Measurements from ENCODE around the gene HDAC4.

HDAC4 gene

DNA sequence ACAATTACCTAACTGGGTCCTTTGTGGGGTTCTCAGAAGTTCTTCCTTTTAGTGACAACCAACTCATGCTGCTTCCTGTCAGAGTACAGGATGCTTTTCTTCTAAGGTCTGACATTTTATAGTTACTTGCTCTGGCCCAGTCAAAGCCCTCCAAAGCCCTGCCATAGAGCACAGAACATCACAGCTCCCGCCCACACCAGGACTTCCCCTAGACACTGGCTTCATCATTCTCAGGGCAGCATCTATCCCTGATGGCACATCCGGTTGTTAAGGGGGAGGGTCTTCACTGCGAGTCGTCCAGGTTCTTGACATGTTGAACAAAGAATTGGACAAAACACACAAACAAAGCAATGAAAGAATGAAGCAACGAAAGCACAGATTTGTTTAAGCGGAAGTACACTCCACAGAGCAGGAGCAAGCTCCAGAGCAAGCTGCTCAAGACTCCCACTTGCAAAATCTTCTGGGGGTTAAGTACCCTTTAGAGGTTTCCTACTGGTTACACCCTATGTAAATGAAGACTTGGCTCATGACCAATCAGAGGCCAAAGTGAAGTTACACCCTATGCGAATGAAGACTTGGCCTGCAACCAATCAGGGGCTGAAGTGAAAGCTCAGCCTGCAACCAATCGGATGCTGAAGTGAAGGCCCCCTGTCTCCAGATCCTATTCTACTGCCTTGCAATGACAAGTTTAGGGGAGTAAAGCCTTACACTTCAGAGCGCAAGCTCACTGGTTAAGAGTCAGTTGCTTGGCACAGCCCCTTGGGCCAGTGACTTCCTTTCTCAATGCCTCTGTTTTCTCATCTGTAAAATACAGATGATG lies 79.0 kb downstream of the HDAC4 start:
- peak; percentile 72 for DNase-seq

- peak; percentile 49 for DNase-seq
Measured at GRCh38 chr2:239318790-239319661, 81.8 kb downstream of the HDAC4 start.

DNA sequence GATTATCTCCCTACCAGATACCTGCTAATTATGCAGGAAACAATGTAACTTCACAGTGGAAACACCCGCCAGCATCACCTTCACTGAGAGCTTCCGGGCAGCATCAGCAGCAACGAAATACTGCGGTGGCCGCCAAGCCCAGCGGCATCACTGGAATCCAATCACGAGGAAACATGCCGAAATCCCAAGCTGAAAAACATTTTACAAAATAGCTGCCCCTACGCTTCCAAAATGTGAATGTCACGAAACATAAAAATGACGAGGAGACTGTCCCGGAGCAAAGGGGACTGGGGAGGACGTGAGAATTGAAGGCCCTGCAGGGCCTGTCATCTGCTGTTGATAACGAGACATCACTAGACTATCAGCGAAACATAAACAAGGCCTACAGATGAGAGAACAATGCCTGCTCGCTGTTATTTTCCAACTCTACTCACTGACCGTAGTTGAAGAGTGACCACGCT lies 82.6 kb downstream of the HDAC4 start:
- no peak for DNase-seq

DNA sequence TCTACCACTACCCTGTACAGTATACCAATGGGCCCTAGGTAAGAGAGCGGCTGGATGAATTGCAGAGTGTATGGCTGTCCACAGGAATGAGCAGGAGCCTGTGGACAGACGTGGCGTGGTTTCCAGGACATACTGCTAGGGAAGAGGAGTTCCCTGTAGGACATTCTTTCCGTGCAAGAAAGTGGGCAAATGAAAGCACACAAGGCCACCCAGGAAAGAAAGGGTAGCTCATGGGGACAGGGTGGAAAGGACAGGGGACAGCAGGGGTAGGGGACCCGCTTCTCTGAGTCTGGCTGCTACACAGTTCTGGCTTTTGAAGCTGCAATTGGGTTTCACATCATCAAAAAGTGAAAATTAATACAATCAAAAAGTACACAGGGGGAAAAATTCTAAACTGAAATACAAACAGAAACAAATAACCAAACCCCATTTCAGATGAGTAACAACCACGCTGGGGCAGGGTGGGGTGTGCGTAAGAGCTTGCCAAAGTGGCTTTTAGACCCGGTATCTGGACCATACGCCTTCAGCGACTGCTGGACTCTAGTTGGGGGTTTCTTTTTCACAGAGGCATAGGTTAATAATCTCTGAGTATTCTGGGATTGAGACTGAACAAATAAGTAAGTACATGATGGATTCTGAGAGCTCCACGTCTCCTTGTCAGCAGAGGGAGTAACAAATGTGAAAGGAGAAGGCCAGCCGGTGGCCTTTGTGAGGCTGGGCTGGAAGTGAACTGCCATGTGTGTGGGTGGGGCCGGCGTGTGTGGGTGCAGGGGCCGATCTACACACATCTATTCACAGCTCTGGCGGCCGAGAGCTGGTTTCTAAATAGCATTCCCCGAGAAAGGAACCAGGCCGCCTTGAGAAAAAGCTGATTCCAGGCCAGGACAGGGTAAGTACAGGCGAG lies 84.0 kb downstream of the HDAC4 start:
- peak; percentile 33 for DNase-seq

GRCh38 chr2:239315308-239315707 lies 85.5 kb downstream of the HDAC4 start:
- DNase-seq, result no peak

DNA sequence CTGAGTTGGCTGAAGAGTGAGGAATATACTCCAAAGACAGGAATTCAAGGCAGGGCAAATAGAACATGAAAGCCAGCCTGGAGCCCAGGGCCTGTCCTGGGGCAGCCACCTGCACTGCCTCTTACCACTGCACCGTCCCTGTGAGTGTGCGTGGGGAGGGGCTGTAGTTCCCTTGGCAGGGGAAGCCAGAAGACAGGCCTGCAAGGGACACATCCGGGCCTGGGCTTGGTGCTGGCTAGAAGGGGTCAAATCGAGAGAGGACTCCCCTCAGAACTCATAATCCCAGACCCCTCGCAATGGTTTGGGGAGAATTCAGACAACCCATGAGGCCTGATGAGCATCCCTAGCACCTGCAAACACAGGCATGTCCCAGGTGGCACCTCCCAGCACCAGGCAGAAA lies 87.0 kb downstream of the HDAC4 start:
- peak; percentile 30 for DNase-seq

DNA sequence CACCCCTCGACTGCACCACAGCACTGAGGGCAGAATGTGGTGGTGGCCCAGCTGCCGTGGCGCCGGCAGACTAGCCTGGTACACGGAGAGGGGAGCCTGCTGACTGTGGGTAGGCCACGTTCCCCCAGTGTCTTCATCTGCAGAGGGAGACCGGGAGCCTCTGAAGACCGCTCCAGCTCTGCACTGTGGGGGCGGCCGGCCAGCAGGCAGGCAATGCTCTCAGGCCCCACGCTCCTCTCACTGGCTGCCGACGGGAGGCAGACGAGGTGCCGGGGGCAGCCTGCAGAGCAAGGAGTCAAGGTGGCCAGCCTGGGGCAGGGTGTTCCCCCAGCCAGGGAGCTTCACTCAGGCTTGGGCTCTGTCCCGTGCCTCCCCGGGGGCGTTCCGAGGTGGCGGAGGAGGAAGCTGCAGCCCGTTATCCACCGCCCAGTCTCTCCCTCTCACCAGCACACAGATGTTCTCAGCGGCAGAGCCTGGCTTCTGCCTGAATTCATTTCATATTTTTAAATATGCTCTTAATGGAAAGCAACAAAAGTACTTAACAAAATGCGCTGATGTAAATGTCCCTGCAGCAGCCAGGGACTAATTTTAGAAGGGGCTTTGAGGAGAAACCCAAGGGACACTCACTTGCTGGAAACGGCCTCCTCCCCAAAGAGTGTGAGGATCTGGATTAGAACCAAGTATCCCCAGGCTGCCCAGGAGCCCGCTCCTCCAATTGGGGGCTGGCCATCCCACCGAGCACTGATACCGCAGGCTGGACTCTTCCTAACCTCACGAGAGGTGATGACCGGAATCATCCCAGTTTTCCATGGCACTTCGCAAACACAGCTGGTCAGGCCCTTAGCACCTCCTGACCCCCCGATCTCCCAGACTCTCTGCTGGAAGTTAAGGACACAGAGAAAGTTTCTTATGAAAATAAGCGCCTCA lies 87.8 kb downstream of the HDAC4 start:
- DNase-seq, result peak; percentile 33

DNA sequence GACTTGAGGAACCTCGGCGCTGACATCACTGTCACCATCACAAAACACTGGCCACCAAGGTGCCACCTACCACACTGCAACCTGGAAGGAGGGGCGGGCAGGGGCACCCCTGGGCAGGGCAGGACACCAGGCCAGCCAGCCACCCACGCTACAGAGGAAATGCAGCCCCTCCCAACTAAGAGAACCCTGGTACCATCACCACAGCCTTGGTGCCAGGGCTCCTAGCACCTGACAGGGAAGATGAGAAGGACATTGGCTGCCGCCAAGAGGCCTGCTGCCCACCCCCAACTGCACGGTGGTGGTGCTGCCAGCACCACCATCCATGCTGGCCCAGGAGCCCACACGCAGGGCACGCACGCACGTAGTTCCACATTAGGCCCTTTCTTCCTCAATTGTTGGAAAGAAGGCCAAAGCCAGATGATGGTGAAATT lies 88.7 kb downstream of the HDAC4 start:
- DNase-seq, result peak; percentile 30

GRCh38 chr2:239311132-239312040 lies 89.4 kb downstream of the HDAC4 start:
- DNase-seq, result peak; percentile 43

- DNase-seq, result peak; percentile 32
Measured at GRCh38 chr2:239310401-239311061, 90.3 kb downstream of the HDAC4 start.

DNA sequence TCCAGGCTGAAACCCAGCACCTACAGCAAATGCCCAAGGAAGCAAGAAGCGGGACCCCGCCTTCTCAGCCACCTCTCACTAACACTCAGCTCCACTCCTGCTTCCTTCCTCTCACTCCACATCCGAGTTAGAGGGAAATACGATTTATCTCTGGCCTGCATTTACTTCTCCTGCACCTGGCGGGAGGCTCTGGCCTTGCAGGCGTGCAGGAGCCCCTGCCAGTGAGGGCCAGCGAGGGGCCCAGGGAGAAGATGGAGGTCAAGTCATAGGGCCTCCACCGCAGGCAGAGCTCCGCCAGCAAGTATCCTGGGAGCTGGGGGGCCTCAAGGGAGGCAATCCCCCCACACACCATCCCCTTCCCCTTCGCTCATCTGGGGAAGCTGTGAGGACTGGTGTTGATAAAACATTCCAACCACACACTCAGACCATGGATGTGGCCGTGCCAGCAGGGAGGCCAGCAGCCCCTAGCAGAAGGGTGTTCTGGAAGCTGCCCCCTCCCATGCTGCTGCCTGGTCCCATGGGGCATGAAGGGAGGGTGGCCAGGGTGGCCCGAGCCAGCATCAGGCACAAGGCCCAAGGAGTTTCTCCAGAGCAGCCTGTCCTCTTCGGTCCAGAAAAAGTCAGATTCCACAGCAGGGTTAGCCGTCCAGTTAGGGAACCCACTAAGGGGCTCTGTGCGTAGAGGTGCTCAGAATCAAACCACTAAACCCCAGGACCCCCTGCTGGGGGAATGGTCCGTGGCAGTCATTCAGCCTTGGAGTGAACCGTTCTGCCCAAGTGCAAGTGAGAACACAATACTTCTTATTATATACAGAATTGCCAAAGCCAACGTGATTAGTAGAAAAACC lies 91.2 kb downstream of the HDAC4 start:
- DNase-seq, result peak; percentile 22

DNA sequence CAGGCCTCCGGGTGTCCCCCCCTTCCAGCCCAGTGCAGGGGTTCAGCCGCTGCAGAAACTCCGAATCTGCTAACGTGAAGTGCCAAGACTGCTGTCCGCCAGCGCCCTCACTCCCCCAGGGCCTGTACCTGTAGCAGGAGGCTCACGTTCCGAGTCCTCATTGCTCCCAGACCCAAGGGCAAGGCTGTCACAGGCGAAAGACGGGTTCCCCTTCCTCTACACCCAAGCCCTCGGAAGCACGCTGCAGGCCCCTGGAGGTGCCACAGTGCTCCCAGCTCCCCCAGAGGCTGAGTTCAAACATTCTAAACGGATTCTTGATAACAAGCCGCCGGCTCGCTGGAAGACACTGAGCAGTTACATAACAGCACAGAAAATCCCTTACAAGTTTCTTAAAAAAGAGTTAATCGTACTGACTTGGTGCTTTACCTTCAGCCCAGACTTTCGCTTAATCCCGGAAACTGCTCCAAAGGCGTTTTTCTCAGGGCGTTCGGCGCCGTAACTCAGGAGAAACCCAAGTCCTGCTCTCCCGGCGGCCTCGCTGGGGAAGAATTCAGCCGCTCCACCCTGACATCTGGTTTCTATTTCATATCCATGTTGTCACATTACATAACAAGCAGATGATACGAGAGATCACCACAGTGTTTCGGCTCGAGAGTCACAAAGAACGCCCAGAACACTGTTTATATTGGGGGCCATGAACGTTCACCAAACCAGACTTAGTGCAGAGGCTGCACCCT lies 92.0 kb downstream of the HDAC4 start:
- peak; percentile 46 for DNase-seq

DNA sequence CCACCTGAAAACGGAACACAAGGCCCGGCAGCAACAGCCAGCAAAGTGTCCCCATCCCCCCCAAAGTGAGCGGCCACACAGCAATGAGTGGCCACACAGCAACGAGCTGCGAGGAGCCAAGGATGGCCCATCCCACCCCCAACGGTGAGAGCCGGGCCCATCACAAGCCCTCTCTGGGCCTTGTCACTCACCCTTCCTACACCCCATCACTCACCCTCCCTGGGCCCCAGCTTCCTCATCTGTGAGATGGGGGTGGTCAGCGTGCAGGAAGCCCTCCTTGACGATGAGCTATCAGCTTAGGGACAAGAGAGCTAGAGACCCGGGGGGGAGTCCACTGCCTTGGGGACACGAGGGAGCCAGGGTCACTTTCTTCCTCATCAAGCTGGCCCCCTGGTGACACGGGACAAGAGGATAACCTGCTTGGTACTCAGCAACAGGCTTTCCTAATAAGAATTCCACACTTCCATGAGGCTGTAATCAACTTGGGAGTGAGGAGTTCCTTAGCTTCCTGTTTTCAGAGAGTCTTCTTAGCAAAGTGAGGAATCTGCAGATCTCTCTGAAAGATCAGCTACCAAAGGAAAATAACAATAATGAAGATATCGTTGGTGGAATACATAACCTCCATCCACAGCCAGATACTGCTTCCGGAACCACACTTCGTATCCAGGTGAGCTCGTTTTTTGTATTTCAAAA lies 92.8 kb downstream of the HDAC4 start:
- DNase-seq, result no peak

GRCh38 chr2:239307221-239307569 lies 93.6 kb downstream of the HDAC4 start:
- DNase-seq, result no peak

DNA sequence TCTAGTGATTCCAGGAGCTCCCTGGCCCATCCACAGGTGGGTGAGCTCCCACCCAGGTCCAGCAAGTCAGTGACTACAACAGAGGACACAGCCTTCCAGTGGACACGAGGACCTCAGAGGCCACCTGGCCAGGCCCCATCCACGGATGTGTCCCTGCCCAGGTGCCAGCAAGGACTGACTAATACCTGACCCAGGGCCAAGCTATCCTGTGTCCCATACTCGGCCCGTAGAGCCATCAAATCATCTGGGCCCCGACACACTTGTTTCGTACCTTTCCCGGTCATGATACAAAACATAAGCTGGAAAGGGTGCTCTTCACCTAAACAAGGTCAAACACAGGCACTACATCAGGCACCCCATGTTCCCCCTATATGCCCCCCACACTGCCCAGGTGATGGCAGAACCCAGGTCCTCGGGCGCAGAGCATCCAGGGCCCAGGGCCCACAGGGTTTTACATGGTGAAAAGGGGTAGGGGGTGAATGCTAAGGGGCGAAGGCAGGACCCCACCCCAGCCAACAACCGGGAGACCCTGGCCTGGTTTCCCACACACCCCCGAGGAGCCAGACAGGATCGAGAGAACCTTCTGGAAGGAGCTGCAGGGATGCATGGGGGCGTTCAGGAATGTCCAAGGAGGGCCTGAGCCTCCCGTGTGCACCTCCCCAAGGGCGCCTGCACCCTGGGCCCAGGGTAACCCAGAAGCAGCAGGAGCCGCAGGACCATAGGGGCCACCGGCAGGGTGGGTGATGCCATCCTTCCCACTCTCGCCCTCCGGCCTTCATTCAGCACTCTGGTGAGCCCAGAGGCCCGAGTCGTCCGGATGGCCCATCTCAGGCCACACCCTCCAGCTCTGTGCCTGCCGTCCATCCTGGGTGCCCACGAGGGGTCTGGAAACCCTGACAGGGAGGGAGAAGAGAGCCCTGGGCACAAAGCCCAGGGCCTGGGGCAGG lies 94.3 kb downstream of the HDAC4 start:
- no peak for DNase-seq

- DNase-seq, result no peak
Measured at GRCh38 chr2:239305771-239306170, 95.0 kb downstream of the HDAC4 start.

DNA sequence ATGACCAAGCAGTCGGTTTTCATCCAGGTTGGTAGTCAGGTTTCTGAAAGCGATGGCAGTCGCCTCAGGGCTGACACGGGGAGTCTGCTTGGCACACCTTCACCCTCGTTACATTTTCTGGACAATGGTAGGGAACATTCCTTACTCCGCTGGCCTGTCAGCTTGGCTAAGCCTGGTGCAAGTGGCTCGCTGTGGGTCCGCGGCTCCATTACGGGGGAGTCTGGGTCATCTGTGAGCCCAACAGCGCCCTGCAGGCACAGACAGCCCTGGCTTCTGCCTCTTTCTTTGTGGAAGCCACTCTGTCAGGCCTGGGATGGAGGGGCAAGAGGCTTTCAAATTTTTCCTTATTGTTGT lies 95.6 kb downstream of the HDAC4 start:
- no peak for DNase-seq

Data from activated CD8-positive, alpha-beta memory T cell treated with anti-CD3 and anti-CD28 coated beads, Interleukin-2, amount 50 U/mL, for 48 hours (primary cell).